GM18526 (cell line): ENCODE results near the gene HEBP1.

ENCODE experiments used
- POLR2A ChIP-seq: IDR thresholded peaks from 3 replicates; pipeline ENCODE4 v1.6.1; 2011; ENCODE audit not compliant: insufficient read length; ENCODE audit errors: extremely low read depth

The HEBP1 gene

DNA sequence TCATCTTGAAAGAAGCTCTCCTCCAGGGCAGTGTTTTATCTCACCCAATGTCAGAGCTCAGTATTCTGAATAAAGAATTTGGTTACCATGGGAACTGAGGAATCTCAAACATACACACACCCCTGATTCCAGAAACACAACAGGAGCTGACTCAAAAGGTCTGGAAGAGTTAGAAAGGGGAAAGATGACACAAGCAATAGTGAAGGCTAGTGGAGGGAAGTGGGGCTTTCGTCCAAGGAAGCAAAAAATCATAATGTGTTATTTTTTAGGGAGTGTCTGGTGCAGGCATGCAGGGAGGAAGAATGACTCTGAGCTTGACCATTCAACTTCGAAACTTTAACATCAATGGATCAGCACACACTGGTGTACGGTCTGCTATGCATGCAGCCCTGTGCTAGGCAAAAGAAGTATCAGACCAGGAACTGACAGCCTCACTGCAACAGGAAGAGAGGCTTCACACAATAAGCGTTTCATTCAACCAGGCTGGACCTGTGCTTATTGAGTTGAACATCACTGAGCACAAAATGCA lies 20.3 kb downstream of the HEBP1 start:
- TF ChIP-seq POLR2A: no peak

- TF ChIP-seq POLR2A: no peak
These were observed 20.9 kb downstream of the HEBP1 start for GRCh38 chr12:12979126-12979525.

DNA sequence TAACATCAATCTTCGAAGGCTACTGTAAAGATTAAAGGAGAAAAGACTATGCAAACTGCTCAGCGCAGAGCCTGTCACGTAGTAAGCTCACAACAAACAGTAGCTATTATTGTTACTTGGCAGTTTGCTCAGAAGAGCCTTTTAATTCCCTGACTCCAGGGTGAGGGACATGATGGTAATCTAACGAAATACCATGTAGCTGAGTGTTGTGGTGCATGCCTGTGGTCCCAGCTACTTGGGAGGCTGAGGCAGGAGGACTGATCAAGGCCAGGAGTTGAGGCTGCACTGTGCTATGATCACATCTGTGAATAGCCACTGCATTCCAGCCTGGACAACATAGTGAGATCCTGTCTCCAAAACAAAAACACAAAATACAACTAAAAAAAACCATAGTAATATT lies 22.8 kb downstream of the HEBP1 start:
- no peak for TF ChIP-seq POLR2A

- TF ChIP-seq POLR2A: no peak
These were observed 23.7 kb downstream of the HEBP1 start for GRCh38 chr12:12976366-12976765.

DNA sequence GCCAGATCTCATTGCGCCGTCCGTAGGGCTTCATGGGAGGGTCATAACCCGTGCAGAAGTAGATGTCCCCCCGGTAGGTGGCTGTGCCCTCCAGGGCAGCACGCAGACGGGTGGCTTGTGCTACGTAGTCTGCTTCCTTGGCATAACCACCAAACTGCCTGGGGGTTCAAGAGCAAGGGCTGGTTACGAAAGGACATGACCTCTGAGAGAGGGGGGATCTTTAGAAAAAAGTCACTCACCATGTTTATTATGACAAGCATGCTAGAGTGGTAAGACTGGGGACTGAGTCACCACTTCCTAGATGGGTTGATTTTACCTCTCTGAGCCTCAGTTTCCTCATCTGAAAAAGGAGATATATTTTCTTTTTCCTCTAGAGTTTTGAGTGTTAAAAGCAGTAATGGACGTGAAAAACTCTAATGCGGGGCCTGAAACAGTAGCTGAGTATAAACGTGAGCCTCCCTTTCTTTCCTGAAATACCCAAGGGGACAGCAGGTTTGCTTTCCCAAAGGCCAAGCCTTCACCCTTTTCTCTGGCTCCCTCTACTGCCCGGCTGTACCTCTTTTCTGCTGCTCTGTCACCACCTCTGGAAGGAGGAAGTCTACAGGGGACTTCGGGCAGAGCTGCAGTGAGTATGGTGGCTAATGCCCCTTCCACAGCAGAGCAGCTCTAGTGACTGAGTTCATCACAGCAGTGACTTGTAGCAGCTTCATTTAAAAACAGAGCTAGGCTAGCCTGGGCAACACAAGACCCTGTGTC lies 24.6 kb downstream of the HEBP1 start:
- no peak for TF ChIP-seq POLR2A

GRCh38 chr12:12974211-12974610 lies 25.9 kb downstream of the HEBP1 start:
- no peak for TF ChIP-seq POLR2A

- no peak for TF ChIP-seq POLR2A
These were observed 27.0 kb downstream of the HEBP1 start for GRCh38 chr12:12973019-12973418.

DNA sequence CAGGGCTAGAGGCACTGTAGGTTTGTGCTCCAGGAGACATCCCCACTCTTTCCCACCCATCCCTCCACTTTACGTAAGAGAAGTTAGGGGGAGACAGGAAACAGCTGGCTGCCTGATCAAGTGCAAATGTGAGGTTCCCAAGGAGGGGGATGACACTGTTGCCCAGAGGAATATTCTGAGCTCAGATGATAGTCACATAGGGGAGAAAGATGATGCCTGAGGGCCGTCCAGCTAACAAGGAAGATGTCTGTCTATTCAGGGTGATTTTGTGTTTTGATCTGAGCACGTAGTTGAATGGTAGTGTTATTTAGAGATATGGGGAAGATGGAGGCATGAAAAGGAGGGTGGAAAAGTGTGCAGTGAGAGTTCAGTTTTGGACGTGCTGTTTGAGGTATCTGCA lies 34.2 kb downstream of the HEBP1 start:
- no peak for TF ChIP-seq POLR2A

GRCh38 chr12:12964255-12964654 lies 35.8 kb downstream of the HEBP1 start:
- TF ChIP-seq POLR2A: no peak

DNA sequence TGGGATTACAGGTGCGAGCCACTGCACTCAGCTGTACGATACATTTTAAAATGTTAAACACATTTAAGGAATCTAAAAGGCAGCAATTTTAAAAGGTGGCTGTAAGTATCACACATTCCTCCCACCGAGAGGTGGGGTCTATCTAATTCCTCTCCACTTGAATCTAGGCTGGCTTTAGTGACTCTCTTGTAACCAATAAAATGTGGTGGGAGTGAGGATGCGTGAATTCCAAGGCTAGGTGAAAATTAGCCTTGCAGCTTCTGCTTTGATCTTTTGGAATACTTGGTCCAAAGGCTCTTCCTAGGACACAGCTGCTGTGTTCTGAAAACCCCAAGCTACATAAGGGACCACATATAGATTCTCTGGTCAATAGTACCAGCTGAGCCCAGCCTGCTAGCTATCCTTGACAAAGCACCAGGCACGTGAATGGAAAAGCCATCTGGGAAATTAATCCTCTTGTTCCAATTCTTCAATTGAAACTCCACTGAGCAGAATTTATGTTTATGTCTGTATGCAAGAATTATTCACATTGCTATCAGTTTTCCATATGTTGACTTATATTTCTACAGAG lies 39.3 kb downstream of the HEBP1 start:
- no peak for TF ChIP-seq POLR2A

DNA sequence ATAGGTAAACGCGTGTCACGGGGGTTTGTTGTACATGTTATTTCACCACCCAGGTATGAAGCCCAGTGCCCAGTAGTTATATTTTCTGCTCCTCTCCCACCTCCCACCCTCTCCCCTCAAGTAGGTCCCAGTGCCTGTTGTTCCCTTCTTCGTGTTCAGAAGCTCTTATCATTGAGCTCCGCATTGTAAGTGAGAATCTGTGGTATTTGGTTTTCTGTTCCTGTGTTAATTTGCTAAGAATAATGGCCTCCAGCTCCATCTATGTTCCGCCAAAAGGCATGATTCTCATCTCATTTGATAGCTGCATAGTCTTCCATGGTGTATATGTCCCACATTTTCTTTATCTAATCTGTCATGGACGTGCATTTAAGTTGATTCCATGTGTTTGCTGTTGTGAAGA lies 41.2 kb downstream of the HEBP1 start:
- TF ChIP-seq POLR2A: no peak

GRCh38 chr12:12954878-12955625 lies 45.0 kb downstream of the HEBP1 start:
- no peak for TF ChIP-seq POLR2A

DNA sequence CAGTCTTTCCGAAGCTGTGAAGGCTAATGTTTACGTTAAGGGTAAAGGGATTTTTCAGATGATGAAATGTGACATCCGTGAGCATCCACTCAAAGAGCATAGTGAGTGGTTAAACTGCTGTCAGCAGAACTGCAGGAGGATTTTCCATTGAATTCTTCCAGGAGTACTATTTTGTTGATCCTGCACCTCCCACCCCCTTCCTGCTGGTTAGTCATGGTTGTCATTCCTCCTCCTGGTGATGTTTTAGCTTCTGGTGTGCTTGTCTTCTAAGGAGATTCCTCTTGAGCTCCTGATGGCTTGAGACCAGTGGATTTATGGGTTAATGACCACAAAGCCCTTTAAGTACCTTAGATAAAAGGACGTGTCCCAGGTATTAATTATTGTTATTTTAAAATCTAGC lies 45.7 kb downstream of the HEBP1 start:
- TF ChIP-seq POLR2A: no peak

DNA sequence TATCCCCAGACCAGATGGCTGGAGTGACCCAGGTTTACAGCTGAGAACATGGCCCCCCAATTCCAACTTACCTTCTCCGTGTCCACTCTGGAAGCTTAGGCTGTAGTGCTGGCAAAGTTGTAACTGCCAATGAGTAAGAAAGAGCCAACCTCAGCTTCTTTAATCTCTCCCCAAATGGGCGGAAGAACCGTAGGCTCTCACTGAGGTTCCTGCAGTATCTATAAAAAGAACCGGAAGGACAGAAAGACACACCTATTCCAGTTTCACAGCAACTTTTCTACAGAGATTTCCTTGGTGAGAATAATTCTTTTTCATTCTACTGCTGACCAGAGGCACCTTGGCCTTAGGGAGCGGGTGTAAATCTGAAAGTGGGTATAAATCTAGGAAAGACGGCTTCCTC lies 48.0 kb downstream of the HEBP1 start, which contains the start of gene GPRC5D:
Gene GPRC5D, minus strand, starts transcription at position 135 of the 400 bp plus-strand sequence. CDS start 1,786 bp downstream, outside the sequence.
- TF ChIP-seq POLR2A: no peak

DNA sequence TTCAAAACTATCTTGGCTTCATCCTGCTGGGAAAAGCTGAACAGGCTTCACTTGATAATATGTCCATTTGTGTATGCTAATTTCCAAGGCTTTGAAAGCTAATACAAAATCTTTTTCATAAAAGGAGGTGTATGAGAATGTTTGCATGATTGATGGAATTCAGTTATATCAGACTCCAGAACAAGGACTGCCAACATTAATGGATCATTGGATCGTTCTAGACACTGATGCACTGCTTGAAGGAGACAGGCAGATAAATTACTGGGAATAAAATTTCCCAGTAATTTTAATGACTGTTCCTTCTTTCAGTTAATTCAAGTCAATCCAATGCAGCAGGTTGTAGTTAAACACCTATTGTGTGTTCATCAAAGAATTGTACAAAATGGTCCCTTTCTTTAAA lies 48.6 kb downstream of the HEBP1 start:
- TF ChIP-seq POLR2A: no peak

DNA sequence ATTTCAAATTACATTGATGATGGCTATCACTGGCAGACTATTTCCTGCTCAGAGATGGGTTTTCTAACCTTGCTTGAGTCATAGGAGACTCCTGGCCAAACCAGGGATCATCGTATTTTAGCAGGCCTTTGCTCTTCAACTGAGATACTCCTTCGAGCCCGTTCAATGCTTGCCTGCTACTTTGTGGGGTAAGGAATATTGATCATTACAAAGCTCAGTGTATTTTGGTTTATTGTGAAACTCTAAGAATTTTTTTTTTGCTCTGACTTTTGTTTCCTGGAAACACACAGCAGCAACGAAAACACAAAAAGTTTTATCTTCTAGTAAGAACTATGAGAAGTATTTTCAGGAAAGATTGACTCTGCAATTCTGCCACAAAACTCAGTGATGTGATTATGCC lies 52.2 kb downstream of the HEBP1 start:
- TF ChIP-seq POLR2A: no peak
